GM23338 (cell line): ENCODE data around the gene GNAT2. TPM values are rescaled to one million over a fixed set of nuclear protein-coding genes. Genes with fewer than 3 reads are reported as not detected.

Experiments
- ATAC-seq: fragments of 200-7000 bp; cut with Tn5 transposase; 3 replicates; pipeline ENCODE4 v1.9.1; 2020
- DNase-seq: peaks from one replicate; pipeline ENCODE4 v3.0.0-alpha.2; 2015; ENCODE audit warnings: low spot score
- H2AFZ ChIP-seq: fragments of 200-600 bp; sonication (generic); 2 replicates; pipeline ENCODE4 v1.8.0; 2016; ENCODE audit warnings: antibody characterized with exemption, mild to moderate bottlenecking, moderate library complexity
- H3F3A ChIP-seq: fragments of 200-600 bp; sonication (generic); replicated peaks from 2 replicates; pipeline ENCODE4 v1.8.0; 2017; ENCODE audit warnings: antibody characterized with exemption, mixed run types, low read depth
- H3K27ac ChIP-seq: fragments of 200-600 bp; sonication (generic); 2 replicates; pipeline ENCODE4 v1.6.1; 2016; ENCODE audit warnings: low read depth
- H3K27me3 ChIP-seq: fragments of 200-600 bp; sonication (generic); 2 replicates; pipeline ENCODE4 v1.8.0; 2016; ENCODE audit warnings: mild to moderate bottlenecking, mixed run types, moderate library complexity; ENCODE audit not compliant: insufficient read depth
- H3K36me3 ChIP-seq: fragments of 200-600 bp; sonication (generic); 2 replicates; pipeline ENCODE4 v1.8.0; 2016; ENCODE audit warnings: mild to moderate bottlenecking; ENCODE audit not compliant: insufficient read depth
- H3K4me1 ChIP-seq: fragments of 200-600 bp; sonication (generic); 2 replicates; pipeline ENCODE4 v1.8.0; 2016; ENCODE audit warnings: mild to moderate bottlenecking, moderate library complexity; ENCODE audit not compliant: insufficient read depth
- H3K4me2 ChIP-seq: fragments of 200-600 bp; sonication (generic); 2 replicates; pipeline ENCODE4 v1.7.1; 2017; ENCODE audit warnings: mixed run types
- H3K4me3 ChIP-seq: fragments of 200-600 bp; sonication (generic); 2 replicates; pipeline ENCODE4 v1.6.1; 2016; ENCODE audit warnings: mixed run types
- H3K79me2 ChIP-seq: fragments of 200-600 bp; sonication (generic); replicated peaks from 2 replicates; pipeline ENCODE4 v1.8.0; 2017; ENCODE audit warnings: mild to moderate bottlenecking; ENCODE audit not compliant: insufficient read depth
- H3K9me2 ChIP-seq: fragments of 200-600 bp; sonication (generic); 2 replicates; pipeline ENCODE4 v1.8.0; 2017; ENCODE audit not compliant: insufficient read depth
- H4K20me1 ChIP-seq: fragments of 200-600 bp; sonication (generic); replicated peaks from 2 replicates; pipeline ENCODE4 v1.8.0; 2017; ENCODE audit warnings: mild to moderate bottlenecking; ENCODE audit not compliant: insufficient read depth
- H3K27ac Mint-ChIP-seq: 2 replicates; pipeline ENCODE4 v1.8.0; 2020; ENCODE audit warnings: inconsistent platforms, mild to moderate bottlenecking, moderate library complexity, mixed read lengths
- H3K27me3 Mint-ChIP-seq: 3 replicates; pipeline ENCODE4 v1.8.0; 2022; ENCODE audit warnings: low read depth, mild to moderate bottlenecking, moderate library complexity, mixed read lengths, inconsistent platforms; ENCODE audit not compliant: insufficient read depth, poor library complexity
- H3K36me3 Mint-ChIP-seq: 3 replicates; pipeline ENCODE4 v1.8.0; 2021; ENCODE audit warnings: low read depth, mild to moderate bottlenecking, inconsistent platforms, moderate library complexity, mixed read lengths
- H3K4me1 Mint-ChIP-seq: 3 replicates; pipeline ENCODE4 v1.8.0; 2020; ENCODE audit warnings: mild to moderate bottlenecking, inconsistent platforms, mixed read lengths
- H3K4me3 Mint-ChIP-seq: 3 replicates; pipeline ENCODE4 v1.8.0; 2021; ENCODE audit warnings: moderate library complexity, mild to moderate bottlenecking, inconsistent platforms, mixed read lengths
- H3K9me3 Mint-ChIP-seq: 3 replicates; pipeline ENCODE4 v1.8.0; 2020; ENCODE audit warnings: moderate library complexity, mild to moderate bottlenecking, inconsistent platforms, mixed read lengths
- CREB1 ChIP-seq: fragments of 250-450 bp; sonication (Bioruptor Pico); IDR thresholded peaks from 2 replicates; pipeline ENCODE4 v1.5.0; 2020; ENCODE audit warnings: low read depth, mild to moderate bottlenecking, moderate library complexity
- EZH2 ChIP-seq: fragments of 200-600 bp; sonication (generic); IDR thresholded peaks from one replicate; pipeline ENCODE4 v1.8.0; 2017; ENCODE audit warnings: antibody characterized with exemption, mild to moderate bottlenecking, low read depth; ENCODE audit not compliant: unreplicated experiment
- EZH2phosphoT487 ChIP-seq: fragments of 200-600 bp; sonication (generic); IDR thresholded peaks from one replicate; pipeline ENCODE4 v1.8.1; 2018; ENCODE audit warnings: antibody characterized with exemption; ENCODE audit not compliant: unreplicated experiment
- POLR2AphosphoS5 ChIP-seq: IDR thresholded peaks from 2 replicates; pipeline ENCODE4 v1.6.1; 2016; ENCODE audit warnings: antibody characterized with exemption, low read depth
- STAT1 ChIP-seq: IDR thresholded peaks from one replicate; pipeline ENCODE4 v1.6.1; 2016; ENCODE audit warnings: antibody characterized with exemption; ENCODE audit not compliant: unreplicated experiment
- ZNF114 ChIP-seq: fragments of 250-450 bp; sonication (Bioruptor Pico); IDR thresholded peaks from 2 replicates; pipeline ENCODE4 v1.5.0; 2020; ENCODE audit warnings: mild to moderate bottlenecking, moderate library complexity
- ZNF331 ChIP-seq: fragments of 250-450 bp; sonication (Bioruptor Pico); IDR thresholded peaks from 2 replicates; pipeline ENCODE4 v1.5.0; 2020; ENCODE audit warnings: low read depth, mild to moderate bottlenecking, moderate library complexity
- polyA plus RNA-seq: library from polyadenylated mRNA; unstranded; fragments of >200 nt; fragmentation: Nextera tagmentation; extraction: Ambion mirVana; gene quantifications from 2 replicates; pipeline ENCODE4 v1.2.1, GENCODE V29; 2016
- total RNA-seq: library from RNA; depleted of rRNA; stranded (reverse); fragments of >200 nt; shearing (Covaris generic); gene quantifications from 2 replicates; pipeline ENCODE4 v1.2.3, GENCODE V29; 2014
- TF ChIP-seq, protein P1 (sequence below): IDR thresholded peaks from 2 replicates; pipeline ENCODE4 v1.6.1; 2016; ENCODE audit warnings: antibody characterized with exemption
- TF ChIP-seq, protein P2 (sequence below): IDR thresholded peaks from one replicate; pipeline ENCODE4 v1.6.1; 2018; ENCODE audit warnings: antibody characterized with exemption; ENCODE audit not compliant: unreplicated experiment
- TF ChIP-seq, protein P3 (sequence below): fragments of 250-450 bp; sonication (Bioruptor Pico); IDR thresholded peaks from 2 replicates; pipeline ENCODE4 v1.5.0; 2020; ENCODE audit warnings: mild to moderate bottlenecking, moderate library complexity

GNAT2 gene
- total and polyA plus RNA-seq, 2 experiments from 2014 or later: 0.21 TPM; not detected in 1

DNA sequence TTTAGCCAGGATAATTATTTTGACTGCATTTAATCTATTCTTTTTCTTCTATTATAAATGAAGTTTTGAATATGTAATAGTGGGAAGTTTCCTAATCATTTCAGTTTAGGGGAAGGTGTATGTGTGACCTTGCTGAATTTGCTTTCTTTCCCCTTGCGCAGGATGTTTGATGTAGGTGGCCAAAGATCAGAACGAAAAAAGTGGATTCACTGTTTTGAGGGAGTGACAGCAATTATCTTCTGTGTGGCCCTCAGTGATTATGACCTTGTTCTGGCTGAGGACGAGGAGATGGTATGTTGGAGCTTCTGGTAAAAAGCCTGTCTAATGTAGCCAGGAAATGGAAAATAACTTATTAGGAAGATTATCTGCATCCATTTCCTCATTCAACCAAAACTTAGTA lies 33.4 kb downstream of the GNAT2 start (continued):
- TF ChIP-seq, protein P1, sequence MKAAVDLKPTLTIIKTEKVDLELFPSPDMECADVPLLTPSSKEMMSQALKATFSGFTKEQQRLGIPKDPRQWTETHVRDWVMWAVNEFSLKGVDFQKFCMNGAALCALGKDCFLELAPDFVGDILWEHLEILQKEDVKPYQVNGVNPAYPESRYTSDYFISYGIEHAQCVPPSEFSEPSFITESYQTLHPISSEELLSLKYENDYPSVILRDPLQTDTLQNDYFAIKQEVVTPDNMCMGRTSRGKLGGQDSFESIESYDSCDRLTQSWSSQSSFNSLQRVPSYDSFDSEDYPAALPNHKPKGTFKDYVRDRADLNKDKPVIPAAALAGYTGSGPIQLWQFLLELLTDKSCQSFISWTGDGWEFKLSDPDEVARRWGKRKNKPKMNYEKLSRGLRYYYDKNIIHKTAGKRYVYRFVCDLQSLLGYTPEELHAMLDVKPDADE: no peak
- TF ChIP-seq POLR2AphosphoS5 (no peak), ZNF331 (CRISPR knock-in tag) (no peak), CREB1 (CRISPR knock-in tag) (no peak), ZNF114 (CRISPR knock-in tag) (no peak), EZH2 (no peak), STAT1 (no peak)
- TF ChIP-seq, protein P2, sequence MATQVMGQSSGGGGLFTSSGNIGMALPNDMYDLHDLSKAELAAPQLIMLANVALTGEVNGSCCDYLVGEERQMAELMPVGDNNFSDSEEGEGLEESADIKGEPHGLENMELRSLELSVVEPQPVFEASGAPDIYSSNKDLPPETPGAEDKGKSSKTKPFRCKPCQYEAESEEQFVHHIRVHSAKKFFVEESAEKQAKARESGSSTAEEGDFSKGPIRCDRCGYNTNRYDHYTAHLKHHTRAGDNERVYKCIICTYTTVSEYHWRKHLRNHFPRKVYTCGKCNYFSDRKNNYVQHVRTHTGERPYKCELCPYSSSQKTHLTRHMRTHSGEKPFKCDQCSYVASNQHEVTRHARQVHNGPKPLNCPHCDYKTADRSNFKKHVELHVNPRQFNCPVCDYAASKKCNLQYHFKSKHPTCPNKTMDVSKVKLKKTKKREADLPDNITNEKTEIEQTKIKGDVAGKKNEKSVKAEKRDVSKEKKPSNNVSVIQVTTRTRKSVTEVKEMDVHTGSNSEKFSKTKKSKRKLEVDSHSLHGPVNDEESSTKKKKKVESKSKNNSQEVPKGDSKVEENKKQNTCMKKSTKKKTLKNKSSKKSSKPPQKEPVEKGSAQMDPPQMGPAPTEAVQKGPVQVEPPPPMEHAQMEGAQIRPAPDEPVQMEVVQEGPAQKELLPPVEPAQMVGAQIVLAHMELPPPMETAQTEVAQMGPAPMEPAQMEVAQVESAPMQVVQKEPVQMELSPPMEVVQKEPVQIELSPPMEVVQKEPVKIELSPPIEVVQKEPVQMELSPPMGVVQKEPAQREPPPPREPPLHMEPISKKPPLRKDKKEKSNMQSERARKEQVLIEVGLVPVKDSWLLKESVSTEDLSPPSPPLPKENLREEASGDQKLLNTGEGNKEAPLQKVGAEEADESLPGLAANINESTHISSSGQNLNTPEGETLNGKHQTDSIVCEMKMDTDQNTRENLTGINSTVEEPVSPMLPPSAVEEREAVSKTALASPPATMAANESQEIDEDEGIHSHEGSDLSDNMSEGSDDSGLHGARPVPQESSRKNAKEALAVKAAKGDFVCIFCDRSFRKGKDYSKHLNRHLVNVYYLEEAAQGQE: no peak

DNA sequence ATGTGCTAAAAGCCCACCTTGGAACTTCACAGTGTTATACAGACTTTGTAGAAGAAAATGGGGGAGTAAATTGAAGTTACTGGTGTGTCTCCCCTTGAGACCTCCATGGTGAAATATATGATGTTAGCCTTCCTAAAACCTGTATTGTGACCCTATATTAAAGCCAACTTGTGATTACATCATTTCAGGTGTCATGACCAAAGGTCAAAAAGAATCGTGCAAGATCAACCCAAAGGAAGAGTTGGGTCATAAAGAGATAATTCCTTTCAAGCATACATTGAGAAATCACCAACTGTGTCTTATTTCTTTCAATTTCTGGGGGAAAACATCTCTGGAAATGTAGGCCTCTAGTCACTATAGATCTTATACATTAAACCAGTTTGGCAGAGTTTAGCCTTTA lies 34.6 kb downstream of the GNAT2 start:
- TF ChIP-seq, protein P3, sequence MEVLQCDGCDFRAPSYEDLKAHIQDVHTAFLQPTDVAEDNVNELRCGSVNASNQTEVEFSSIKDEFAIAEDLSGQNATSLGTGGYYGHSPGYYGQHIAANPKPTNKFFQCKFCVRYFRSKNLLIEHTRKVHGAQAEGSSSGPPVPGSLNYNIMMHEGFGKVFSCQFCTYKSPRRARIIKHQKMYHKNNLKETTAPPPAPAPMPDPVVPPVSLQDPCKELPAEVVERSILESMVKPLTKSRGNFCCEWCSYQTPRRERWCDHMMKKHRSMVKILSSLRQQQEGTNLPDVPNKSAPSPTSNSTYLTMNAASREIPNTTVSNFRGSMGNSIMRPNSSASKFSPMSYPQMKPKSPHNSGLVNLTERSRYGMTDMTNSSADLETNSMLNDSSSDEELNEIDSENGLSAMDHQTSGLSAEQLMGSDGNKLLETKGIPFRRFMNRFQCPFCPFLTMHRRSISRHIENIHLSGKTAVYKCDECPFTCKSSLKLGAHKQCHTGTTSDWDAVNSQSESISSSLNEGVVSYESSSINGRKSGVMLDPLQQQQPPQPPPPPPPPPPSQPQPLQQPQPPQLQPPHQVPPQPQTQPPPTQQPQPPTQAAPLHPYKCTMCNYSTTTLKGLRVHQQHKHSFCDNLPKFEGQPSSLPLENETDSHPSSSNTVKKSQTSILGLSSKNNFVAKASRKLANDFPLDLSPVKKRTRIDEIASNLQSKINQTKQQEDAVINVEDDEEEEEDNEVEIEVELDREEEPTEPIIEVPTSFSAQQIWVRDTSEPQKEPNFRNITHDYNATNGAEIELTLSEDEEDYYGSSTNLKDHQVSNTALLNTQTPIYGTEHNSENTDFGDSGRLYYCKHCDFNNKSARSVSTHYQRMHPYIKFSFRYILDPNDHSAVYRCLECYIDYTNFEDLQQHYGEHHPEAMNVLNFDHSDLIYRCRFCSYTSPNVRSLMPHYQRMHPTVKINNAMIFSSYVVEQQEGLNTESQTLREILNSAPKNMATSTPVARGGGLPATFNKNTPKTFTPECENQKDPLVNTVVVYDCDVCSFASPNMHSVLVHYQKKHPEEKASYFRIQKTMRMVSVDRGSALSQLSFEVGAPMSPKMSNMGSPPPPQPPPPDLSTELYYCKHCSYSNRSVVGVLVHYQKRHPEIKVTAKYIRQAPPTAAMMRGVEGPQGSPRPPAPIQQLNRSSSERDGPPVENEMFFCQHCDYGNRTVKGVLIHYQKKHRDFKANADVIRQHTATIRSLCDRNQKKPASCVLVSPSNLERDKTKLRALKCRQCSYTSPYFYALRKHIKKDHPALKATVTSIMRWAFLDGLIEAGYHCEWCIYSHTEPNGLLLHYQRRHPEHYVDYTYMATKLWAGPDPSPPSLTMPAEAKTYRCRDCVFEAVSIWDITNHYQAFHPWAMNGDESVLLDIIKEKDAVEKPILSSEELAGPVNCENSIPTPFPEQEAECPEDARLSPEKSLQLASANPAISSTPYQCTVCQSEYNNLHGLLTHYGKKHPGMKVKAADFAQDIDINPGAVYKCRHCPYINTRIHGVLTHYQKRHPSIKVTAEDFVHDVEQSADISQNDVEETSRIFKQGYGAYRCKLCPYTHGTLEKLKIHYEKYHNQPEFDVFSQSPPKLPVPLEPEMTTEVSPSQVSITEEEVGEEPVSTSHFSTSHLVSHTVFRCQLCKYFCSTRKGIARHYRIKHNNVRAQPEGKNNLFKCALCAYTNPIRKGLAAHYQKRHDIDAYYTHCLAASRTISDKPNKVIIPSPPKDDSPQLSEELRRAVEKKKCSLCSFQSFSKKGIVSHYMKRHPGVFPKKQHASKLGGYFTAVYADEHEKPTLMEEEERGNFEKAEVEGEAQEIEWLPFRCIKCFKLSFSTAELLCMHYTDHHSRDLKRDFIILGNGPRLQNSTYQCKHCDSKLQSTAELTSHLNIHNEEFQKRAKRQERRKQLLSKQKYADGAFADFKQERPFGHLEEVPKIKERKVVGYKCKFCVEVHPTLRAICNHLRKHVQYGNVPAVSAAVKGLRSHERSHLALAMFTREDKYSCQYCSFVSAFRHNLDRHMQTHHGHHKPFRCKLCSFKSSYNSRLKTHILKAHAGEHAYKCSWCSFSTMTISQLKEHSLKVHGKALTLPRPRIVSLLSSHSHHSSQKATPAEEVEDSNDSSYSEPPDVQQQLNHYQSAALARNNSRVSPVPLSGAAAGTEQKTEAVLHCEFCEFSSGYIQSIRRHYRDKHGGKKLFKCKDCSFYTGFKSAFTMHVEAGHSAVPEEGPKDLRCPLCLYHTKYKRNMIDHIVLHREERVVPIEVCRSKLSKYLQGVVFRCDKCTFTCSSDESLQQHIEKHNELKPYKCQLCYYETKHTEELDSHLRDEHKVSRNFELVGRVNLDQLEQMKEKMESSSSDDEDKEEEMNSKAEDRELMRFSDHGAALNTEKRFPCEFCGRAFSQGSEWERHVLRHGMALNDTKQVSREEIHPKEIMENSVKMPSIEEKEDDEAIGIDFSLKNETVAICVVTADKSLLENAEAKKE (CRISPR knock-in tag): no peak
- TF ChIP-seq STAT1 (no peak), EZH2phosphoT487 (no peak), EZH2 (no peak), POLR2AphosphoS5 (no peak)
- TF ChIP-seq, protein P2: no peak
- Histone ChIP-seq H3K27me3 (no peaks in the 10 kb centered on the region), H3K9me2 (no peaks in the 10 kb centered on the region), H3K36me3 (peaks cover 39% of the 10 kb centered on the region), H3K27ac (no peak overlapping the region), H3K4me3 (no peak overlapping the region), H3K4me2 (no peak overlapping the region), H3K4me1 (no peaks in the 10 kb centered on the region), H2AFZ (no peak overlapping the region), H3K79me2 (no peaks in the 10 kb centered on the region; the same call in 1 of the 2 replicates), H4K20me1 (peaks cover 7% of the 10 kb centered on the region), H3F3A (no peaks in the 10 kb centered on the region)
- H3K4me1 Mint-ChIP-seq: no peaks in the 10 kb centered on the region
- no peak overlapping the region for H3K27ac Mint-ChIP-seq
- ATAC-seq (no peak), DNase-seq (no peak)
- peaks cover 51% of the 10 kb centered on the region; the same call in 2 of the 3 replicates for H3K36me3 Mint-ChIP-seq
- H3K27me3 Mint-ChIP-seq: no peaks in the 10 kb centered on the region
- no peaks in the 10 kb centered on the region for H3K9me3 Mint-ChIP-seq
- no peak overlapping the region for H3K4me3 Mint-ChIP-seq
